HUES6 (cell line): ENCODE measurements around the gene PSME2.

Source experiments
- H3K27ac ChIP-seq: 2 replicates; pipeline ENCODE4 v1.7.0; 2013; ENCODE audit warnings: low read depth, mild to moderate bottlenecking, low read length, inconsistent platforms
- H3K27me3 ChIP-seq: 2 replicates; pipeline ENCODE4 v1.6.1; 2013; ENCODE audit warnings: low read length; ENCODE audit not compliant: control insufficient read depth, insufficient read depth
- H3K36me3 ChIP-seq: 2 replicates; pipeline ENCODE4 v1.6.1; 2013; ENCODE audit warnings: low read length; ENCODE audit not compliant: control insufficient read depth, insufficient read depth
- H3K4me1 ChIP-seq: 2 replicates; pipeline ENCODE4 v1.6.1; 2013; ENCODE audit warnings: low read length; ENCODE audit not compliant: control insufficient read depth, insufficient read depth
- H3K4me3 ChIP-seq: 2 replicates; pipeline ENCODE4 v1.5.1; 2013; ENCODE audit warnings: low read depth, low read length
- H3K9ac ChIP-seq: one replicate; pipeline ENCODE4 v1.6.1; 2013; ENCODE audit warnings: mild to moderate bottlenecking, low read length
- H3K9me3 ChIP-seq: 2 replicates; pipeline ENCODE4 v1.6.1; 2013; ENCODE audit warnings: low read depth, low read length; ENCODE audit not compliant: control insufficient read depth, insufficient read depth

The PSME2 gene

DNA sequence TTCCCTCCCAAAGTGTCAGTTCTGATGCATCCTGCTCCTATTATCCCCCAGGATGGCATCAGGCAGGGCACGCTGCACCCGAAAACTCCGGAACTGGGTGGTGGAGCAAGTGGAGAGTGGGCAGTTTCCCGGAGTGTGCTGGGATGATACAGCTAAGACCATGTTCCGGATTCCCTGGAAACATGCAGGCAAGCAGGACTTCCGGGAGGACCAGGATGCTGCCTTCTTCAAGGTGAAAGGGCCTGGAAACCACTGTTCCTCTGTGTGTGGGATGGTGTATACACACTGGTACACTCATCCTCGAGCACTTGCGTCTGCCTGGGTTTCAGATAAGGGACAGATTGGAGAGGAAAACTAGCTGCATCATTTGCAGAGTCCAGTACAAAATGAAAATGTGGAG lies 15.7 kb upstream of the PSME2 start:
- Histone ChIP-seq H3K27ac (no peak overlapping the region), H3K27me3 (no peaks in the 10 kb centered on the region), H3K4me3 (peak overlapping the region; percentile 58; the same call in 1 of the 2 replicates), H3K4me1 (peaks cover 12% of the 10 kb centered on the region), H3K9ac (peak overlapping the region; percentile 45), H3K36me3 (peaks cover 69% of the 10 kb centered on the region), H3K9me3 (no peaks in the 10 kb centered on the region)

DNA sequence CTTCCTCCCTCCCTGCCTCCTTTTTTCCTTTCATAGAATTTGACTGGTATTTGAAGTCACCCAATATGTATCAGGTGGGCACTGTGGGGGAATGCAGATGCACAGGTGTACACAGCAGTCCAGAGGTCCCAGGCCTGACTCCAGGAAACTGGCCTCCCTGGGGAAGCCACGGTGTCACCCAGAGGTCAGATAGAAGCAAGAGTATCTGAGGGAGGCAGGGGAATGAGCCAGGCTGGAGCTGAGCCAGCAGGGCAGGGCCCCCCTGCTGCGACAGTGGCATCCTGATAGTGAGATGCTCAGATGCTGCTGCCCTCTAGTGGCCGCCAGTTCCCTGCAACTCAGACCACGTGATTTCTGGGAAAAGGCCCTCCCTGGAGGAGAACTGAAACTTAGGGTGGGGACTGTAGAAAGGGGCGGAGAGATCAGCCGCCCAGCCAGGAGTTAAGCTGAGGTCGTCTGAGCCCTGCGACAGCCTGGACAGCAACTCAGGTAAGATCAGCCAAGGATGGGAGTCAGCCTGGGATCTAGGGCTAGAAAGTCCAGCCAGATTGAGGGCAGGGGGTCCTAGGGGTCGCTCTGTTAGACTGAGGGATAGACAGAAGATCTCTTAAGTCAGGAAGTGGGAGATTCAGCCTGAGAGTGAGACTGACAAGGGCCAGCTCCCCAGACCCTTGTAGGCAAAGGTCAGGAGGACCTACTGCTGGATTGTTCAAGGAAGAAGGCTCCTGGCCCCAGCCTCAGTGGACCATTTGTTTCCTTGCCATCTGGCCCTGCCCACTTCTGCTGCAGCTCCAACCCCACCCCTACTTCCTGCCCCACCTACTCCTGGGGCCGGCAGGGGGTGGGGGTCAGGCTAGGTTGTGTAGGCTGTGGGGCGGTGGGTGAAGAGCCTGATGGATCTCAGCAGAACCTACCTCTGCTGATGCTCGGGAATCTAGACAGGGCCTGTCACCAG lies 14.7 kb upstream of the PSME2 start, which contains the start of gene IRF9:
Gene IRF9, plus strand, starts transcription at position 416 of the 955 bp plus-strand sequence. CDS start 880 bp downstream, outside the sequence.
- H3K4me1 ChIP-seq, result peaks cover 12% of the 10 kb centered on the region
- peak within 1 kb of the TSS; percentile 58 for H3K4me3 ChIP-seq
- H3K27ac ChIP-seq, result no peak within 1 kb of the TSS; the same call in 1 of the 2 replicates
- H3K27me3 ChIP-seq, result no peaks in the 10 kb centered on the region
- H3K36me3 ChIP-seq, result peaks cover 69% of the 10 kb centered on the region
- H3K9ac ChIP-seq, result peak within 1 kb of the TSS; percentile 54
- no peaks in the 10 kb centered on the region for H3K9me3 ChIP-seq

DNA sequence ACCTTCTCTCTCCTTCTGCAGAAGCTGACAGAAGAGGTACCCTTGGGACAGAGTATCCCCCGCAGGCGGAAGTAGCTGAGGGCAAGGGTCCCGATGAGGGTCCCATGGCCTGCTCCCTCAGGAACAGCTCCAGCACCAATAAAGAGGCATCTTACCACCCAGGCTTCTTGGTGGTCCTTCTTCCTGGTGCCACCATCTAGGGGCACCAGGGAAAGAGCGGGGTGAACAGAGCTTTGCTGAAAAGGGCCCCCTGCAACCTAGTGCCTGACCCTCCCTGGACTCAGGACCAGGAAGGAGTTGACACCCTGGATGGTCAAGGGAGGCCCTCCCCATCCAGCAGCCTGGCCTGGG lies 14.1 kb upstream of the PSME2 start:
- Histone ChIP-seq H3K4me3 (no peak overlapping the region), H3K27me3 (no peaks in the 10 kb centered on the region), H3K36me3 (peaks cover 69% of the 10 kb centered on the region), H3K4me1 (peaks cover 12% of the 10 kb centered on the region), H3K9me3 (no peaks in the 10 kb centered on the region), H3K27ac (no peak overlapping the region), H3K9ac (no peak overlapping the region)

DNA sequence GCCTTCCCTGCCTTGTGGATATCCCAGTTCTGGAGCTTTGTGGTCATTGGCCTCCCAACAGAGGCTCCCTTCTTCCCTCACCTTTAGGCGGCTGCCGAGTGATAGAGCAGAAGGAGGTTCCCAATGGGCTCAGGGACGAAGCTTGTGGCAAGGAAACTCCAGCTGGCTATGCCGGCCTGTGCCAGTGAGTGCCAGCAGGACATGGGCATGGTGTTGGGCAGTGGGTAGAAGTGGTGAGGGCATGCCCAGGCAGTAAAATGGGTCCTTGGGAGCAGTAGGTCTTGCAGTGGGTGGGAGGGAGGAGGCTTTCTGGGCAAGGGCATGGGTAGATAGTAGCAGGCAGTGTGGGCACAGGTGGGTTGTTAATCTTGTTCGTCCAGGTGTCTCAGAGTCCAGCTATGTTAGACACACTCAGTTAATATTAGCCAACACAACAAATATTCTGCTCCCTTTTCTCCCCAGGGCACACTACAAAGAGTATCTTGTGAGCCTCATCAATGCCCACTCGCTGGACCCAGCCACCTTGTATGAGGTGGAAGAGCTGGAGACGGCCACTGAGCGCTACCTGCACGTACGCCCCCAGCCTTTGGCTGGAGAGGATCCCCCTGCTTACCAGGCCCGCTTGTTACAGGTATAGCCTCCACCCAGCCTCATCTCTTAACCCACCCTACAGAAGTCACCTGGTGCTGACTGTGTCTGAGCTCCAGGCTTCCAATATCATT lies 13.5 kb upstream of the PSME2 start:
- Histone ChIP-seq H3K9ac (no peak overlapping the region), H3K4me3 (no peak overlapping the region), H3K4me1 (peaks cover 12% of the 10 kb centered on the region), H3K27ac (no peak overlapping the region), H3K27me3 (no peaks in the 10 kb centered on the region), H3K9me3 (no peaks in the 10 kb centered on the region), H3K36me3 (peaks cover 69% of the 10 kb centered on the region)

DNA sequence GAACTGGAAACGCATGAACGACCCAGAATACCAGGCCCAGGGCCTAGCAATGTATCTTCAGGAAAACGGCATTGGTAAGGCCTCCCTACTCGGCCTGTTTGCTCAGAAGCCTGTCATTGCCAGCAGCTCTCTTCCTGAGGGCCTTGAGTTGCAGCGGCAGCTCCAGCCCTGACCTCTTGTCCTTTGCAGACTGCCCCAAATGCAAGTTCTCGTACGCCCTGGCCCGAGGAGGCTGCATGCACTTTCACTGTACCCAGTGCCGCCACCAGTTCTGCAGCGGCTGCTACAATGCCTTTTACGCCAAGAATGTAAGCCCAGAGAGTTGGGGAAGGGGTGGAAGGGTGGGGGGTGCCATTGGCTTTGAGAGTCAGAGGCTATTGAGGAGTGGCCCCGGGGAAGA lies 10.9 kb upstream of the PSME2 start:
- H3K4me3 ChIP-seq, result no peak overlapping the region
- no peak overlapping the region for H3K27ac ChIP-seq
- peaks cover 12% of the 10 kb centered on the region for H3K4me1 ChIP-seq
- H3K9ac ChIP-seq, result no peak overlapping the region
- H3K9me3 ChIP-seq, result no peaks in the 10 kb centered on the region
- peaks cover 60% of the 10 kb centered on the region for H3K36me3 ChIP-seq
- no peaks in the 10 kb centered on the region for H3K27me3 ChIP-seq

DNA sequence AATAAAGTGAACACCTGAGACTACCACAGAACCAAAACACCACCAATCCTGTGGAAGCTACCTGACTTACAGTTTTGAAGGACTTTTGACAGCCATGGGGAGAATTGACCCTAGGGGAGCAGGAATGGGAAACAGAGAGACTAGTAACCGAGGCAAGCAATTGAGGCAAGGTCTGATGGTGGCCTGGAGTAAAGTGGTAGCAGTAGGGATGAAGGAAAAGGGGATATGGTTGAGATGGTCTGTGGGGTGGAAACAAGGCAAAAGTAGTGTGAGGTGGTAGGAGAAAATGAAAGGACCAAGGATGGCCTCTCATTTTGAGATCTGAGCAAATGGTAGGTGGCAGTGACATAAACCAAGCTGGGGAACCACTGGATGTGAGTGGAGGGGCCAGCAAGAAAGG lies 10.4 kb upstream of the PSME2 start:
- Histone ChIP-seq H3K27ac (no peak overlapping the region), H3K4me1 (peaks cover 11% of the 10 kb centered on the region), H3K4me3 (no peak overlapping the region), H3K27me3 (no peaks in the 10 kb centered on the region), H3K9me3 (no peaks in the 10 kb centered on the region), H3K9ac (no peak overlapping the region), H3K36me3 (peaks cover 61% of the 10 kb centered on the region)

DNA sequence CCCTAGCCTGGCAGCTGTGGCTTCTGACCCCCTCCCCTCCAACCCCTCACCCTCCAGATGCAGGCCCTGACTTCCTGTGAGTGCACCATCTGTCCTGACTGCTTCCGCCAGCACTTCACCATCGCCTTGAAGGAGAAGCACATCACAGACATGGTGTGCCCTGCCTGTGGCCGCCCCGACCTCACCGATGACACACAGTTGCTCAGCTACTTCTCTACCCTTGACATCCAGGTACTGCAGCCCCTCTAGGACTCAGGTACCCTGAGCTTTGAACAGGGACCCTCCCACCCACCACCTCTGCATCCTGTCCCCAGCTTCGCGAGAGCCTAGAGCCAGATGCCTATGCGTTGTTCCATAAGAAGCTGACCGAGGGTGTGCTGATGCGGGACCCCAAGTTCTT lies 8.7 kb upstream of the PSME2 start:
- Histone ChIP-seq H3K36me3 (peaks cover 71% of the 10 kb centered on the region), H3K27me3 (no peaks in the 10 kb centered on the region), H3K4me3 (no peak overlapping the region), H3K4me1 (no peaks in the 10 kb centered on the region), H3K9me3 (no peaks in the 10 kb centered on the region), H3K27ac (no peak overlapping the region), H3K9ac (no peak overlapping the region)

DNA sequence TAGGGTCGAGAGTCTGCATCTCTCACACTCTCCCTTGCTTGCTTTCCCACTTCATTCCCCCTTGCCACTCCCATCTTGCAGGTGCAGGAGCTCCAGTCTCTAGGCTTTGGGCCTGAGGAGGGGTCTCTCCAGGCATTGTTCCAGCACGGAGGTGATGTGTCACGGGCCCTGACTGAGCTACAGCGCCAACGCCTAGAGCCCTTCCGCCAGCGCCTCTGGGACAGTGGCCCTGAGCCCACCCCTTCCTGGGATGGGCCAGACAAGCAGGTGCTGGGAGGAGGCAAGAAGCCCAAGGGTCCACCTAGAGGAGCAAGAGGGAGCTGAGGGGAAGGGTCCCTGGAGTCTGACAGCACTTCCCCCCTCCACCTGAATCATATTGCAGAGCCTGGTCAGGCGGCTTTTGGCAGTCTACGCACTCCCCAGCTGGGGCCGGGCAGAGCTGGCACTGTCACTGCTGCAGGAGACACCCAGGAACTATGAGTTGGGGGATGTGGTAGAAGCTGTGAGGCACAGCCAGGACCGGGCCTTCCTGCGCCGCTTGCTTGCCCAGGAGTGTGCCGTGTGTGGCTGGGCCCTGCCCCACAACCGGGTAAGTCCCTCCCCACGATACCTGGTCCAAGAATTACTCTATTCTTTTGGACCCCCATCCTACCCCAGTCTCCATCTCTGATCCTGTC lies 5.1 kb upstream of the PSME2 start:
- Histone ChIP-seq H3K27ac (no peak overlapping the region), H3K9me3 (no peaks in the 10 kb centered on the region), H3K27me3 (no peaks in the 10 kb centered on the region), H3K36me3 (peaks cover 55% of the 10 kb centered on the region), H3K4me1 (peaks cover 8% of the 10 kb centered on the region; the same call in 1 of the 2 replicates), H3K9ac (no peak overlapping the region), H3K4me3 (no peak overlapping the region)

DNA sequence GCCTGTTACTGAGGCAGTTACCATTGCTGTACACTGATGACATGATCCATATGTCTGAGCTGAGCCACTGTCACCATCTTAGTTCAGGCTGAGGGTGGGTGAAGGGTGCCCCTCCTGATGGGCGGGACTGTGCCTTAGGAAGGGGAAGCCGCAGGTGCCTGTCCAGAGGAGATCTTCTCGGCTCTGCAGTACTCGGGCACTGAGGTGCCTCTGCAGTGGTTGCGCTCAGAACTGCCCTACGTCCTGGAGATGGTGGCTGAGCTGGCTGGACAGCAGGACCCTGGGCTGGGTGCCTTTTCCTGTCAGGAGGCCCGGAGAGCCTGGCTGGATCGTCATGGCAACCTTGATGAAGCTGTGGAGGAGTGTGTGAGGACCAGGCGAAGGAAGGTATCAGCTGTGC lies 4.6 kb upstream of the PSME2 start:
- H3K9ac ChIP-seq, result no peak overlapping the region
- peaks cover 54% of the 10 kb centered on the region for H3K36me3 ChIP-seq
- H3K27ac ChIP-seq, result no peak overlapping the region
- H3K4me3 ChIP-seq, result no peak overlapping the region
- H3K4me1 ChIP-seq, result peaks cover 8% of the 10 kb centered on the region; the same call in 1 of the 2 replicates
- no peaks in the 10 kb centered on the region for H3K27me3 ChIP-seq
- no peaks in the 10 kb centered on the region for H3K9me3 ChIP-seq

DNA sequence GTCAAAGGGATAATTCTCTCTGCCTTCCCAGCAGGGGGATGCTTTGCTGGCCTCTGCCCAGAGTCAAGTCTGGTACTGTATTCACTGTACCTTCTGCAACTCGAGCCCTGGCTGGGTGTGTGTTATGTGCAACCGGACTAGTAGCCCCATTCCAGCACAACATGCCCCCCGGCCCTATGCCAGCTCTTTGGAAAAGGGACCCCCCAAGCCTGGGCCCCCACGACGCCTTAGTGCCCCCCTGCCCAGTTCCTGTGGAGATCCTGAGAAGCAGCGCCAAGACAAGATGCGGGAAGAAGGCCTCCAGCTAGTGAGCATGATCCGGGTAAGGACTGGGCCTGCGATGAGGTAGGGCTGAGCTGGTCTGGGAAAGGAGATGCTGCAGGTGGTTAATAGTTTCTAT lies 4.2 kb upstream of the PSME2 start:
- no peak overlapping the region for H3K9ac ChIP-seq
- peaks cover 50% of the 10 kb centered on the region for H3K36me3 ChIP-seq
- no peaks in the 10 kb centered on the region for H3K9me3 ChIP-seq
- H3K4me3 ChIP-seq, result no peak overlapping the region
- H3K4me1 ChIP-seq, result peaks cover 12% of the 10 kb centered on the region
- no peaks in the 10 kb centered on the region for H3K27me3 ChIP-seq
- no peak overlapping the region for H3K27ac ChIP-seq
